Measurements from ENCODE around the gene CMC4. TPM values are rescaled to one million over a fixed set of nuclear protein-coding genes. Genes with fewer than 3 reads are reported as not detected.
A peak's percentile ranks its signal among the peaks of the same experiment; 100 is the strongest.

The CMC4 gene
- total and polyA plus RNA-seq, 9 of the 15 experiments (the other 6 are each of a cell fraction or from before 2014, with no cell fraction given) = 3.5 to 16.9 (median 8.2) TPM

GRCh38 chrX:155071694-155072280, 851 bp upstream of the CMC4 start:
- intact Hi-C loops (cut with micrococcal nuclease) (loop anchor here (2.0 to 5.0 kb wide), 2 partner anchors 145 to 309 kb away; partner anchors contain the start of genes DKC1 and VBP1), in situ Hi-C loops (cut with MboI) (no loop called here)
- Histone ChIP-seq H3K27me3 (ENCODE audit: control insufficient read depth in 2 of 2, insufficient read depth in 2 of 2, low read length in 2 of 2) (no peaks in the 10 kb centered on the region), H3K79me2 (ENCODE audit: control insufficient read depth, insufficient read depth, low read length) (peaks cover 69% of the 10 kb centered on the region), H3K9me3 (replicated peaks; ENCODE audit: control insufficient read depth, insufficient read depth, low read depth, low read length) (no peaks in the 10 kb centered on the region), H2AFZ (ENCODE audit: low read depth, low read length) (peak overlapping the region; percentile 88), H3K4me1 (replicated peaks in 1 of 2; ENCODE audit: control insufficient read depth in 2 of 2, insufficient read depth in 2 of 2, low read length in 2 of 2) (peaks cover 4 to 11% of the 10 kb centered on the region in 2 experiments; a peak in 4 of 5 replicates), H3K27ac (ENCODE audit: extremely low read depth, low read depth, low read length) (peak overlapping the region; percentile 74), H3K4me2 (ENCODE audit: insufficient read depth, low read length) (peak overlapping the region; percentile 90), H3K9ac (ENCODE audit: insufficient read depth in 1 of 2, low read depth in 2 of 2, low read length in 2 of 2) (peak overlapping the region; percentile 82 to 98), H4K20me1 (replicated peaks; ENCODE audit: control insufficient read depth, insufficient read depth, low read length) (no peaks in the 10 kb centered on the region), H3K36me3 (ENCODE audit: control insufficient read depth, insufficient read depth, low read length) (peaks cover 41% of the 10 kb centered on the region), H3K9me1 (ENCODE audit: control insufficient read depth, insufficient read depth, low read length) (no peaks in the 10 kb centered on the region), H3K4me3 (peak overlapping the region; percentile 68)
- ChIA-PET POLR2A (interaction anchor here (1.0 to 1.2 kb wide), 3 partner anchors 10 to 33 kb away, joined by 3 to 4 read pairs (median 3); no protein-coding TSS in a partner anchor), CTCF (ENCODE audit: low intra/inter-chr PET ratio) (no interaction called here)
- ATAC-seq = peak; percentile 10
- peak in 1 of 4 experiments; percentile 28 for DNase-seq (ENCODE audit: extremely low read depth in 1 of 4, low spot score in 3 of 4)
- BruUV-seq (replicated peaks) = TSS peak; percentile 59
- FAIRE-seq = peak; percentile 78
- under 1% methylated on average over 15 of the region's 25 CpGs for WGBS (ENCODE audit: insufficient coverage, low coverage, missing lambda C conversion rate)
- TF ChIP-seq ARHGAP35 (IDR thresholded peaks at IDR 0.05; ENCODE audit: partially characterized antibody) = no peak
- no peak for TF ChIP-seq CEBPZ (IDR thresholded peaks at IDR 0.05; ENCODE audit: borderline replicate concordance, low read depth, low read length)
- TF ChIP-seq RBM17 (IDR thresholded peaks at IDR 0.05; ENCODE audit: borderline replicate concordance, low read depth, low read length) = no peak
- TF ChIP-seq PML (IDR thresholded peaks at IDR 0.05; ENCODE audit: low read length) = no peak; the same call in 1 of the 2 replicates
- TF ChIP-seq HSF4 (CRISPR knock-in tag; IDR thresholded peaks at IDR 0.05; ENCODE audit: borderline replicate concordance) = no peak
- TF ChIP-seq ZBTB17 (CRISPR knock-in tag; IDR thresholded peaks at IDR 0.05) = no peak
- no peak for TF ChIP-seq PCBP2 (IDR thresholded peaks at IDR 0.05; ENCODE audit: low read depth, low read length, poor library complexity, severe bottlenecking)
- no peak for TF ChIP-seq SMAD3 (CRISPR knock-in tag; conservative IDR thresholded peaks at IDR 0.05)
- no peak for TF ChIP-seq ZNF41 (CRISPR knock-in tag; conservative IDR thresholded peaks at IDR 0.05)
- TF ChIP-seq ZNF274 (IDR thresholded peaks at IDR 0.05; ENCODE audit: borderline replicate concordance, low read depth, low read length) = no peak
- TF ChIP-seq FOXK1 (CRISPR knock-in tag; IDR thresholded peaks at IDR 0.05; ENCODE audit: borderline replicate concordance) = no peak
- no peak for TF ChIP-seq L3MBTL2 (IDR thresholded peaks at IDR 0.05)
- no peak for TF ChIP-seq SMARCE1 (IDR thresholded peaks at IDR 0.05)
- TF ChIP-seq ZNF785 (CRISPR knock-in tag; IDR thresholded peaks at IDR 0.05) = no peak
- TF ChIP-seq ZBTB7A (IDR thresholded peaks at IDR 0.05; ENCODE audit: borderline replicate concordance, control insufficient read depth, low read depth, low read length) = no peak; the same call in 1 of the 2 replicates
- TF ChIP-seq ILK (tag; IDR thresholded peaks at IDR 0.05; ENCODE audit: borderline replicate concordance, low read depth) = no peak
- no peak for TF ChIP-seq POLR3G (IDR thresholded peaks at IDR 0.05; ENCODE audit: extremely low read depth, insufficient read length, insufficient replicate concordance)
- no peak for TF ChIP-seq SIX5 (IDR thresholded peaks at IDR 0.05; ENCODE audit: borderline replicate concordance in 1 of 2, insufficient read depth in 1 of 2, low read depth in 1 of 2, low read length in 2 of 2)
- no peak for TF ChIP-seq SMAD1 (IDR thresholded peaks at IDR 0.05; ENCODE audit: low read depth, low read length, partially characterized antibody)
